Neural cell (in vitro differentiated cells): ENCODE measurements around the gene CRPPA. TPM values are rescaled to one million over a fixed set of nuclear protein-coding genes. Genes with fewer than 3 reads are reported as not detected.

Source experiments
- H2AFZ ChIP-seq: fragments of 200-600, 300-800 bp; sonication (generic), shearing (Covaris generic); 2 replicates; pipeline ENCODE4 v1.6.0; 2014; ENCODE audit warnings: low read depth, mild to moderate bottlenecking, antibody characterized with exemption, low read length, moderate library complexity
- H3F3A ChIP-seq: fragments of 200-600 bp; shearing (Covaris generic); 2 replicates; pipeline ENCODE4 v1.6.1; 2016; ENCODE audit warnings: mild to moderate bottlenecking, moderate library complexity, mixed read lengths, antibody characterized with exemption, low read length; ENCODE audit not compliant: insufficient read depth, poor library complexity, severe bottlenecking
- H3K27ac ChIP-seq: fragments of 200-600, 300-800 bp; sonication (generic), shearing (Covaris generic); 2 replicates; pipeline ENCODE4 v1.5.1; 2014; ENCODE audit warnings: mild to moderate bottlenecking, low read length, moderate library complexity
- H3K27me3 ChIP-seq: fragments of 300-800, 200-600 bp; sonication (generic), shearing (Covaris generic); 2 replicates; pipeline ENCODE4 v1.6.0; 2014; ENCODE audit warnings: mild to moderate bottlenecking, low read depth, low read length, moderate library complexity; ENCODE audit not compliant: insufficient read depth
- H3K36me3 ChIP-seq: fragments of 300-800, 200-600 bp; sonication (generic), shearing (Covaris generic); 2 replicates; pipeline ENCODE4 v1.5.1; 2014; ENCODE audit warnings: mild to moderate bottlenecking, antibody characterized with exemption, low read length, moderate library complexity; ENCODE audit not compliant: insufficient read depth
- H3K4me2 ChIP-seq: fragments of 300-800, 200-600 bp; sonication (generic), shearing (Covaris generic); 2 replicates; pipeline ENCODE4 v1.6.0; 2014; ENCODE audit warnings: mild to moderate bottlenecking, low read length
- H3K4me3 ChIP-seq: fragments of 300-800, 200-600 bp; sonication (generic), shearing (Covaris generic); 2 replicates; pipeline ENCODE4 v1.5.1; 2014; ENCODE audit warnings: mild to moderate bottlenecking, low read length, moderate library complexity
- H3K79me2 ChIP-seq: fragments of 200-600 bp; shearing (Covaris generic); replicated peaks from 2 replicates; pipeline ENCODE4 v1.6.0; 2014; ENCODE audit warnings: mild to moderate bottlenecking, low read length, moderate library complexity; ENCODE audit not compliant: insufficient read depth
- H3K9ac ChIP-seq: fragments of 300-800, 200-600 bp; sonication (generic), shearing (Covaris generic); 2 replicates; pipeline ENCODE4 v1.6.1; 2016; ENCODE audit warnings: mild to moderate bottlenecking, low read length, mixed read lengths
- H3K9me2 ChIP-seq: fragments of 200-600 bp; shearing (Covaris generic); 2 replicates; pipeline ENCODE4 v1.6.1; 2016; ENCODE audit warnings: mild to moderate bottlenecking, low read length, mixed read lengths; ENCODE audit not compliant: insufficient read depth
- H3K9me3 ChIP-seq: fragments of 200-600, 300-800 bp; sonication (generic), shearing (Covaris generic); 2 replicates; pipeline ENCODE4 v1.6.1; 2016; ENCODE audit warnings: mild to moderate bottlenecking, mixed run types, low read length, moderate library complexity, mixed read lengths
- H4K20me1 ChIP-seq: fragments of 200-600 bp; shearing (Covaris generic); 2 replicates; pipeline ENCODE4 v1.6.1; 2016; ENCODE audit warnings: mild to moderate bottlenecking, mixed run types; ENCODE audit not compliant: insufficient read depth
- CTCF ChIP-seq: fragments of 450-650 bp; IDR thresholded peaks from 2 replicates; pipeline ENCODE4 v1.5.1; 2014; ENCODE audit warnings: antibody characterized with exemption, mild to moderate bottlenecking, moderate library complexity; ENCODE audit not compliant: poor library complexity, severe bottlenecking
- EP300 ChIP-seq: fragments of 450-650 bp; conservative IDR thresholded peaks from 2 replicates; pipeline ENCODE4 v1.6.1; 2014; ENCODE audit warnings: antibody characterized with exemption, mild to moderate bottlenecking, moderate library complexity; ENCODE audit not compliant: poor library complexity, severe bottlenecking
- EZH2 ChIP-seq: fragments of 200-600, 300-800 bp; shearing (Covaris generic), sonication (generic); IDR thresholded peaks from 2 replicates; pipeline ENCODE4 v1.6.1; 2014; ENCODE audit warnings: antibody characterized with exemption, low read length, borderline replicate concordance, mild to moderate bottlenecking; ENCODE audit not compliant: insufficient read depth, poor library complexity, severe bottlenecking
- MXI1 ChIP-seq: fragments of 450-650 bp; conservative IDR thresholded peaks from 2 replicates; pipeline ENCODE4 v1.6.1; 2014; ENCODE audit warnings: antibody characterized with exemption, mild to moderate bottlenecking; ENCODE audit not compliant: poor library complexity, severe bottlenecking
- POLR2AphosphoS5 ChIP-seq: IDR thresholded peaks from 2 replicates; pipeline ENCODE4 v1.6.1; 2012
- RAD21 ChIP-seq: fragments of 450-650 bp; conservative IDR thresholded peaks from 2 replicates; pipeline ENCODE4 v1.6.1; 2014; ENCODE audit warnings: antibody characterized with exemption, mild to moderate bottlenecking, moderate library complexity
- SMC3 ChIP-seq: fragments of 450-650 bp; conservative IDR thresholded peaks from 2 replicates; pipeline ENCODE4 v1.6.1; 2014; ENCODE audit warnings: antibody characterized with exemption, mild to moderate bottlenecking, moderate library complexity; ENCODE audit not compliant: poor library complexity
- TAF1 ChIP-seq: IDR thresholded peaks from 2 replicates; pipeline ENCODE4 v1.6.1; 2012; ENCODE audit warnings: low read depth
- polyA plus RNA-seq: library from polyadenylated mRNA; depleted of rRNA; stranded (reverse); fragments of >200 nt; gene quantifications from 2 replicates; pipeline ENCODE4 v1.2.3, GENCODE V29; 2014
- TF ChIP-seq, protein P1 (sequence below): IDR thresholded peaks from 2 replicates; pipeline ENCODE4 v1.6.1; 2012; ENCODE audit warnings: borderline replicate concordance

Gene CRPPA
- polyA plus RNA-seq, 1 donor from 2014 or later = 0.05 TPM

- H3F3A ChIP-seq = no peaks in the 10 kb centered on the region
- H2AFZ ChIP-seq = no peak overlapping the region
- H3K4me3 ChIP-seq = no peak overlapping the region
- no peak overlapping the region for H3K9ac ChIP-seq
- H3K4me2 ChIP-seq = no peak overlapping the region
- H4K20me1 ChIP-seq = no peaks in the 10 kb centered on the region
- H3K27me3 ChIP-seq = no peaks in the 10 kb centered on the region
- H3K27ac ChIP-seq = no peak overlapping the region
- peaks cover 20% of the 10 kb centered on the region for H3K36me3 ChIP-seq
- no peaks in the 10 kb centered on the region for H3K79me2 ChIP-seq
- peaks cover 31% of the 10 kb centered on the region for H3K9me3 ChIP-seq
- no peaks in the 10 kb centered on the region for H3K9me2 ChIP-seq
- TF ChIP-seq POLR2AphosphoS5 = no peak
- no peak for TF ChIP-seq EP300
- no peak for TF ChIP-seq SMC3
- no peak for TF ChIP-seq EZH2
- TF ChIP-seq RAD21 = no peak
Measured at GRCh38 chr7:16402091-16402490, 19.2 kb downstream of the CRPPA start.

DNA sequence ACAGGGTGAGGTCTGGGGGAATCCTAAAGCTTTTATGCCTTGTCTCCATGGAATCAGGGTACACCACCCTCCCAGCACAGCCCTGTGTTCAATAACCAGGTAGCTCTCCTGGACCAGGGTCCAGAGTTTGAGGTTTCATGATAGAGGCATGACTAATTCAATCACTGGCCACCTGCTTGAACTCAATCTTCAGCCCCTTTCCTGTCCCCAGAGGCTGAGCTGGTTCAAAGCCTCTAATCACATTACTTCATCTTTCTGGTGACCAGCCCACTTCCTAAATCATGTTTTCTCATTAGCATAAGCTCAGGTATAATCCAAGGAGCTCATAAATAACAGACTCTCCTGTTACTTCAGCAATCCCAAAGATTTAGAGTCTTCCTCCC is 20.5 kb downstream of the CRPPA start:
- Histone ChIP-seq H3K9me3 (peaks cover 35% of the 10 kb centered on the region), H3K9me2 (no peaks in the 10 kb centered on the region), H3K36me3 (peaks cover 21% of the 10 kb centered on the region), H3F3A (no peaks in the 10 kb centered on the region), H2AFZ (no peak overlapping the region), H3K79me2 (no peaks in the 10 kb centered on the region), H3K4me2 (no peak overlapping the region), H4K20me1 (no peaks in the 10 kb centered on the region), H3K9ac (no peak overlapping the region), H3K27me3 (no peaks in the 10 kb centered on the region), H3K4me3 (no peak overlapping the region), H3K27ac (no peak overlapping the region)
- TF ChIP-seq EZH2 = no peak
- TF ChIP-seq SMC3 = no peak
- TF ChIP-seq POLR2AphosphoS5 = no peak
- TF ChIP-seq MXI1 = no peak
- TF ChIP-seq EP300 = no peak
- TF ChIP-seq, protein P1, sequence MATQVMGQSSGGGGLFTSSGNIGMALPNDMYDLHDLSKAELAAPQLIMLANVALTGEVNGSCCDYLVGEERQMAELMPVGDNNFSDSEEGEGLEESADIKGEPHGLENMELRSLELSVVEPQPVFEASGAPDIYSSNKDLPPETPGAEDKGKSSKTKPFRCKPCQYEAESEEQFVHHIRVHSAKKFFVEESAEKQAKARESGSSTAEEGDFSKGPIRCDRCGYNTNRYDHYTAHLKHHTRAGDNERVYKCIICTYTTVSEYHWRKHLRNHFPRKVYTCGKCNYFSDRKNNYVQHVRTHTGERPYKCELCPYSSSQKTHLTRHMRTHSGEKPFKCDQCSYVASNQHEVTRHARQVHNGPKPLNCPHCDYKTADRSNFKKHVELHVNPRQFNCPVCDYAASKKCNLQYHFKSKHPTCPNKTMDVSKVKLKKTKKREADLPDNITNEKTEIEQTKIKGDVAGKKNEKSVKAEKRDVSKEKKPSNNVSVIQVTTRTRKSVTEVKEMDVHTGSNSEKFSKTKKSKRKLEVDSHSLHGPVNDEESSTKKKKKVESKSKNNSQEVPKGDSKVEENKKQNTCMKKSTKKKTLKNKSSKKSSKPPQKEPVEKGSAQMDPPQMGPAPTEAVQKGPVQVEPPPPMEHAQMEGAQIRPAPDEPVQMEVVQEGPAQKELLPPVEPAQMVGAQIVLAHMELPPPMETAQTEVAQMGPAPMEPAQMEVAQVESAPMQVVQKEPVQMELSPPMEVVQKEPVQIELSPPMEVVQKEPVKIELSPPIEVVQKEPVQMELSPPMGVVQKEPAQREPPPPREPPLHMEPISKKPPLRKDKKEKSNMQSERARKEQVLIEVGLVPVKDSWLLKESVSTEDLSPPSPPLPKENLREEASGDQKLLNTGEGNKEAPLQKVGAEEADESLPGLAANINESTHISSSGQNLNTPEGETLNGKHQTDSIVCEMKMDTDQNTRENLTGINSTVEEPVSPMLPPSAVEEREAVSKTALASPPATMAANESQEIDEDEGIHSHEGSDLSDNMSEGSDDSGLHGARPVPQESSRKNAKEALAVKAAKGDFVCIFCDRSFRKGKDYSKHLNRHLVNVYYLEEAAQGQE = no peak
- no peak for TF ChIP-seq CTCF
- no peak for TF ChIP-seq TAF1
- TF ChIP-seq RAD21 = no peak
